NB4 (cell line): ENCODE measurements around the gene FOXF1.

Source experiments
- CTCF ChIP-seq: IDR thresholded peaks from one replicate; pipeline ENCODE4 v1.5.1; 2012; ENCODE audit warnings: low read depth, low read length
- POLR2A ChIP-seq: IDR thresholded peaks from 2 replicates; pipeline ENCODE4 v1.6.1; 2011; ENCODE audit warnings: mild to moderate bottlenecking; ENCODE audit not compliant: insufficient read length; ENCODE audit errors: extremely low read depth
- TF ChIP-seq, protein P1 (sequence below): IDR thresholded peaks from 2 replicates; pipeline ENCODE4 v1.6.1; 2011; ENCODE audit warnings: low read depth, low read length

- TF ChIP-seq, protein P1, sequence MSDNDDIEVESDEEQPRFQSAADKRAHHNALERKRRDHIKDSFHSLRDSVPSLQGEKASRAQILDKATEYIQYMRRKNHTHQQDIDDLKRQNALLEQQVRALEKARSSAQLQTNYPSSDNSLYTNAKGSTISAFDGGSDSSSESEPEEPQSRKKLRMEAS = no peak
- TF ChIP-seq POLR2A (no peak), CTCF (no peak)
Measured at GRCh38 chr16:86466696-86467406, 43.5 kb upstream of the FOXF1 start.
